Body of pancreas (tissue), 4 donors: Measurements from ENCODE around the gene TRIM40.

Source experiments
- CTCF ChIP-seq, 7 experiments: fragments of 450-650 bp in 4 of 7; fragments of 200-600 bp in 3 of 7; sonication (generic) in 3 of 7; IDR thresholded peaks; one replicate each; pipeline ENCODE4 v1.5.1; 2016 to 2019; ENCODE audit warnings: antibody characterized with exemption in 7 of 7
- POLR2A ChIP-seq, 3 donors: fragments of 450-650 bp; IDR thresholded peaks; one replicate each; pipeline ENCODE4 v1.6.1; 2016; ENCODE audit warnings: antibody characterized with exemption in 3 of 3, mild to moderate bottlenecking in 2 of 3

GRCh38 chr6:30103872-30104179 lies 32.1 kb upstream of the TRIM40 start:
- TF ChIP-seq CTCF (IDR thresholded peaks at IDR 0.05) (no peak), POLR2A (IDR thresholded peaks at IDR 0.05) (no peak)
